Endothelial cell (in vitro differentiated cells): ENCODE data around the gene FAM89B. TPM values are rescaled to one million over a fixed set of nuclear protein-coding genes. Genes with fewer than 3 reads are reported as not detected.

Source experiments
- DNase-seq: peaks from one replicate; pipeline ENCODE4 v3.0.0; 2021; ENCODE audit warnings: low spot score
- H3K27ac Mint-ChIP-seq: one replicate; pipeline ENCODE4 v1.8.0; 2021; ENCODE audit warnings: mixed read lengths, inconsistent platforms; ENCODE audit not compliant: unreplicated experiment
- H3K27me3 Mint-ChIP-seq: one replicate; pipeline ENCODE4 v1.8.0; 2021; ENCODE audit warnings: mild to moderate bottlenecking, moderate library complexity, mixed read lengths, inconsistent platforms; ENCODE audit not compliant: unreplicated experiment
- H3K36me3 Mint-ChIP-seq: one replicate; pipeline ENCODE4 v1.8.0; 2021; ENCODE audit warnings: mild to moderate bottlenecking, low read depth, mixed read lengths, inconsistent platforms; ENCODE audit not compliant: unreplicated experiment
- H3K4me1 Mint-ChIP-seq: one replicate; pipeline ENCODE4 v1.8.0; 2021; ENCODE audit warnings: mild to moderate bottlenecking, mixed read lengths, inconsistent platforms; ENCODE audit not compliant: unreplicated experiment
- H3K4me3 Mint-ChIP-seq: one replicate; pipeline ENCODE4 v1.8.0; 2021; ENCODE audit warnings: mild to moderate bottlenecking, mixed read lengths, inconsistent platforms; ENCODE audit not compliant: unreplicated experiment
- H3K9me3 Mint-ChIP-seq: one replicate; pipeline ENCODE4 v1.8.0; 2021; ENCODE audit warnings: mixed read lengths, inconsistent platforms; ENCODE audit not compliant: unreplicated experiment
- total RNA-seq: library from RNA; stranded (reverse); fragmentation: NEBNext Ultra II Directional; extraction: Animal tissue kit (Norgen Biotek cat#: 25700); gene quantifications from one replicate; pipeline ENCODE4 v1.2.1, GENCODE V29; 2021; ENCODE audit not compliant: unreplicated experiment
- TF ChIP-seq, protein P1 (sequence below): fragments of 200-600 bp; sonication (generic); IDR thresholded peaks from one replicate; pipeline ENCODE4 v1.5.0; 2021; ENCODE audit warnings: antibody characterized with exemption; ENCODE audit not compliant: unreplicated experiment

FAM89B gene
- total RNA-seq, 1 donor from 2014 or later: 44.7 TPM

DNA sequence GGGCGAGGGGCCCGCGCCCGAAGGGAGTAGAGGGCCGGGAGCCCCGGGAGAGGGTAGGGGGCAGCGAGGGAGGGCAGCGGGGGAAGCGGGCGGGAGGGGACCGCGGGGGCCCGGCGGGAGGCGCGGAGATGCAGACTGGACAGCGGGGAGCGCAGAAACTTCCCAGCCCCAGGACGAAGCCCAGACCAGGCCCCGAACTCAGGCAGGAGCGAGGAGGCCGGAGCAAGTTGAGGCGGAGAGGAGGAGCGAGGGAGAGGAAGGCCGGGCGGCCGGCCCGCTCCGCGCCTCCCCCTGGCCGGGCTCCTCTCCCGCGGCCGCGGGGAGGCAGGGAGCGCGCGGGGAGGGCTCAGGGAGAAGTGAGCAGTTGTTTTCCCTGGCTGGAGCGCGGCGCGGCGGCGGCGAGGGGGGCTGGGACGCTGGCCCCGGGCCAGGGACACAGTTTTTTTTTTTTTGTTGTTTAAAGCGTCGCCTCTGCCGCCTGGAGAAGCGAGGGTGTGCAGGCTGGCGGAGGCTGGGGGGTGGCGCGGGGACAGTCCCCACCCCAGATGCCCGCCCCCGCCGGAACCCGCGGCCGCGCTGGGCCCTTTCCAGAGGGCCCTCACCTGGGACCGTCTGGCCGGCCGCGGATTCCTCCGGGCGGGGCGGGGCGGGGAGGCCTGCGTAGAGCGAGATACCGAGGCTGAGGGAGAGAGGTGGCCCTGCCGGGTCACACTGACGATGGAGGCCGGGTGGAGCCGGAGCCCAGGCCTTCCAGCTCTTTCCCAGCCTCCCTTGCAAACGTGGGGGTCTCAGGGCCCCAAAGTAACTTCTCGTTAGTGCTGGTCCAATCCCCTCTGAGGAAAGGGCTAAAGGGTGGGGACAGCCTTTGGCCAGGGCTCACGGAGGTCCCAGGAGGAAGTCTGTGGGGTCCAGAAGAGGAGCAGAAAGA, 14.1 kb upstream of the FAM89B start, which contains the start of gene LTBP3:
TSS of gene LTBP3 (minus strand) at position 358 of the 928 bp plus-strand sequence. CDS start 400 bp downstream, outside the sequence.
- H3K27ac Mint-ChIP-seq: no peak within 1 kb of the TSS
- H3K36me3 Mint-ChIP-seq: peaks cover 7% of the 10 kb centered on the region
- DNase-seq: no peak
- H3K27me3 Mint-ChIP-seq: peaks cover 38% of the 10 kb centered on the region
- H3K4me3 Mint-ChIP-seq: peak within 1 kb of the TSS; percentile 80
- H3K4me1 Mint-ChIP-seq: peaks cover 19% of the 10 kb centered on the region
- no peaks in the 10 kb centered on the region for H3K9me3 Mint-ChIP-seq
- TF ChIP-seq, protein P1, sequence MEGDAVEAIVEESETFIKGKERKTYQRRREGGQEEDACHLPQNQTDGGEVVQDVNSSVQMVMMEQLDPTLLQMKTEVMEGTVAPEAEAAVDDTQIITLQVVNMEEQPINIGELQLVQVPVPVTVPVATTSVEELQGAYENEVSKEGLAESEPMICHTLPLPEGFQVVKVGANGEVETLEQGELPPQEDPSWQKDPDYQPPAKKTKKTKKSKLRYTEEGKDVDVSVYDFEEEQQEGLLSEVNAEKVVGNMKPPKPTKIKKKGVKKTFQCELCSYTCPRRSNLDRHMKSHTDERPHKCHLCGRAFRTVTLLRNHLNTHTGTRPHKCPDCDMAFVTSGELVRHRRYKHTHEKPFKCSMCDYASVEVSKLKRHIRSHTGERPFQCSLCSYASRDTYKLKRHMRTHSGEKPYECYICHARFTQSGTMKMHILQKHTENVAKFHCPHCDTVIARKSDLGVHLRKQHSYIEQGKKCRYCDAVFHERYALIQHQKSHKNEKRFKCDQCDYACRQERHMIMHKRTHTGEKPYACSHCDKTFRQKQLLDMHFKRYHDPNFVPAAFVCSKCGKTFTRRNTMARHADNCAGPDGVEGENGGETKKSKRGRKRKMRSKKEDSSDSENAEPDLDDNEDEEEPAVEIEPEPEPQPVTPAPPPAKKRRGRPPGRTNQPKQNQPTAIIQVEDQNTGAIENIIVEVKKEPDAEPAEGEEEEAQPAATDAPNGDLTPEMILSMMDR: no peak

DNA sequence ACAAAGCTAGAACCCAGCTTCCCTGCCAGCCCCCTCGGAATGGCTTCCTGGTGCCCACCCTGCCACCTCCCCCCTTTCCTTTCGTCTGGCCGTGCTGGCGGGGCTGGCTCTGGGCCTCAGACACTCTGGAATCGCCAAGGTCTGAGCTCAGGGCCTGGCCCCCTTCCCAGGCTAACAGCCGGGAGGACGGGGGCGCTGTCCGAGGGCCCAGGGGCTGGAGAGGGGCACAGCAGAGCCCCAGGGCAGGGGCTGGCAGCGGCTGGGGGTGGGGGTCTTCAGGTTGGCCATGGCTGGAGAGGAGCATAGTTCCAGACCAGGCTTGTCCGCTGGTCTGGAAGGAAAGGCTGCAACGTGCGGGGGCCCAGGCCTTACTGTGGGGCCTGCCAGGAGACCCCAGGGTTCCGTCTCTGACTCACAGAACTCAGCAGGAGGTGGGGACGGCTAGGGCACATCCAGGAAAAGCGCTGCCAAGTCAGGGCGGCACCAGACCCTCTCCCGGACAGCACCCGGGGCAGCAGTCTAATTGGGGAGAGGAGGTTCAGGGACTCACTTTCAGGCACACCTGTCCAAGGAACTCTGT, 13.3 kb upstream of the FAM89B start:
- Mint-ChIP-seq H3K36me3 (peaks cover 7% of the 10 kb centered on the region), H3K27me3 (peaks cover 40% of the 10 kb centered on the region), H3K4me1 (peaks cover 19% of the 10 kb centered on the region), H3K9me3 (no peaks in the 10 kb centered on the region), H3K27ac (no peak overlapping the region), H3K4me3 (no peak overlapping the region)
- TF ChIP-seq, protein P1: no peak
- DNase-seq: no peak

DNA sequence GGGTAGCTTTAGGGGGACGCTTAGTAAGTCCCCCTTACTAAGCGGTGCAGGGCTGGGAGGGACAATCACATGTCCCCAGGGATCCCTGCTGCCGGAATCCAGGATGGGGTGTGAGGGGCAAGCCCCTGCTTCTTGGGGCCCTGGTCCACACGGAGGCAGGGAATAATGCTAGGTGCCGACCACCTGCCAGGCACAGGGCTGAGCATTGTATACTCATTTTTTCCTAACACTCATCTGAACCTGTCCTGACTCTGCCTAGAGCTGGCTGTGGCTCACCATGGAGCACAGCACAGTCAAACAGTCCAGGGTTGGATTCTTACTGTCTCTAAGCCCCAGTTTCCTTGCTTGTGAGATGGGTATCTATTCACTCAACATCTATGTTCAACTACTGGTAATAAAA, 12.8 kb upstream of the FAM89B start:
- H3K36me3 Mint-ChIP-seq: peaks cover 7% of the 10 kb centered on the region
- H3K4me1 Mint-ChIP-seq: peaks cover 19% of the 10 kb centered on the region
- DNase-seq: no peak
- no peaks in the 10 kb centered on the region for H3K9me3 Mint-ChIP-seq
- H3K27ac Mint-ChIP-seq: no peak overlapping the region
- H3K27me3 Mint-ChIP-seq: peaks cover 37% of the 10 kb centered on the region
- TF ChIP-seq, protein P1: no peak
- no peak overlapping the region for H3K4me3 Mint-ChIP-seq

DNA sequence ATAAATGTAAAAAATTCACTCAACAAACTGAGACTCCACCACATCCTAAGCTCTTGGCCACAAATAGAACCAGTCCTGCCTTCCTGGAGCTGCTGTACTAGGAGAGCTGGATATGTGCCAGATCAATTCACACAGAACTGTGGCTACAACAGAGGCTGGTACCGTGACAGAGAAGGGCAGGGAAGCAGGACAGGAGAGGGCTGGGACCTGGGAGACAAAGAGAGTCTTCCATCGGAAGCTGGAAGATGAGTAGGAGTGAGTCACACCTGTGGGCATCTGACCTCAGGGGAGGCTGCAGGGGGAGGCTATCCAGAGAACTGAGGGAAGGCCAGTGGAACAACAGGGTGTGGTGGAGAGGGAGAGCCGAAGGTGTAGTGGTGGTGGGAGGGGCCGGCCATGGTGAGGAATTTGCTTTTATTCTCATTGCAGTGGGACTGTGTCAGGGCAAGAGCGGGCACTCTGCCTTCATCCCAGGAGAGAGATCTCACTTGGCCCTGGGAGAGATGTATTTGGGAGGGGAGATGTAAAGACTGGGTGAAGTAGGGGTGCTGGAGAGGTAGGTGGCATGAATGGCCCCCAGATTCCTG, 12.3 kb upstream of the FAM89B start:
- TF ChIP-seq, protein P1: no peak
- H3K27me3 Mint-ChIP-seq: peaks cover 33% of the 10 kb centered on the region
- H3K36me3 Mint-ChIP-seq: peaks cover 7% of the 10 kb centered on the region
- no peak overlapping the region for H3K4me3 Mint-ChIP-seq
- no peak for DNase-seq
- no peaks in the 10 kb centered on the region for H3K9me3 Mint-ChIP-seq
- H3K4me1 Mint-ChIP-seq: peaks cover 16% of the 10 kb centered on the region
- H3K27ac Mint-ChIP-seq: no peak overlapping the region
